Spleen (tissue), 11 donors: ENCODE measurements around the gene DSCAML1. TPM values are rescaled to one million over a fixed set of nuclear protein-coding genes. Genes with fewer than 3 reads are reported as not detected.
A peak's percentile ranks its signal among the peaks of the same experiment; 100 is the strongest.

Source experiments
- DNase-seq: peaks from one replicate; pipeline ENCODE4 v3.0.0-alpha.2; 2020
- H3K27ac ChIP-seq, 8 donors: fragments of 200-600 bp; sonication (generic) in 7 of 8; 1 replicate in 4 of 8; 2 replicates in 4 of 8; pipeline versions ENCODE4 v1.5.0 to v1.8.0; 2016 to 2021; ENCODE audit warnings: inconsistent platforms in 4 of 8, mild to moderate bottlenecking in 4 of 8, moderate library complexity in 1 of 8
- H3K27me3 ChIP-seq, 7 donors: fragments of 200-600 bp; sonication (generic) in 6 of 7; replicated peaks in 1 of 7; 1 replicate in 4 of 7; 2 replicates in 3 of 7; pipeline versions ENCODE4 v1.5.0 to v1.8.0; 2016 to 2021; ENCODE audit warnings: inconsistent platforms in 3 of 7, mild to moderate bottlenecking in 1 of 7
- H3K36me3 ChIP-seq, 6 donors: fragments of 200-600 bp; sonication (generic) in 5 of 6; 1 replicate in 4 of 6; 2 replicates in 2 of 6; pipeline versions ENCODE4 v1.5.0 to v1.8.0; 2016 to 2021; ENCODE audit warnings: inconsistent platforms in 2 of 6
- H3K4me1 ChIP-seq, 6 donors: fragments of 200-600 bp; sonication (generic) in 5 of 6; 1 replicate in 3 of 6; 2 replicates in 3 of 6; pipeline versions ENCODE4 v1.5.0 to v1.8.0; 2016 to 2021; ENCODE audit warnings: inconsistent platforms in 3 of 6
- H3K4me3 ChIP-seq, 8 donors: fragments of 200-600 bp; sonication (generic) in 7 of 8; 1 replicate in 4 of 8; 2 replicates in 4 of 8; pipeline versions ENCODE4 v1.5.0 to v1.8.0; 2016 to 2021; ENCODE audit warnings: inconsistent platforms in 4 of 8, mild to moderate bottlenecking in 4 of 8, moderate library complexity in 2 of 8
- H3K9me3 ChIP-seq, 8 donors: fragments of 200-600 bp; sonication (generic) in 7 of 8; 1 replicate in 4 of 8; 2 replicates in 4 of 8; pipeline versions ENCODE4 v1.5.0 to v1.8.0; 2016 to 2021; ENCODE audit warnings: inconsistent platforms in 4 of 8
- CTCF ChIP-seq, 11 experiments: fragments of 200-600 bp in 7 of 11; fragments of 450-650 bp in 4 of 11; sonication (generic) in 4 of 11; IDR thresholded peaks in 8 of 11; conservative IDR thresholded peaks in 3 of 11; 1 replicate in 7 of 11; 2 replicates in 4 of 11; pipeline versions ENCODE4 v1.4.0 to v1.8.0; 2016 to 2021; ENCODE audit warnings: antibody characterized with exemption in 11 of 11, inconsistent platforms in 4 of 11, mild to moderate bottlenecking in 1 of 11
- POLR2A ChIP-seq, 3 donors: fragments of 450-650 bp; IDR thresholded peaks; one replicate each; pipeline ENCODE4 v1.5.1; 2017; ENCODE audit warnings: antibody characterized with exemption in 3 of 3, mild to moderate bottlenecking in 1 of 3
- POLR2AphosphoS5 ChIP-seq, 3 donors: sonication (generic); formaldehyde crosslinking; IDR thresholded peaks; one replicate each; pipeline ENCODE4 v1.5.1; 2017; ENCODE audit warnings: antibody characterized with exemption in 3 of 3
- WGBS, 5 donors: extraction: QIAGEN DNeasy Blood & Tissue Kit in 3 of 5; methylation state at CpG; one replicate each; pipeline versions ENCODE4 v1.1.5 to v1.1.7; 2013 to 2018; 5-methylcytosine and 5-hydroxymethylcytosine counted together
- intact Hi-C: fragments of 100-400 bp; cut with DNase I; formaldehyde crosslinking; loops from one replicate; pipeline ENCODE4 v1.15.0; 2023; ENCODE audit warnings: low total_unique reads
- polyA plus RNA-seq, 3 donors: library from polyadenylated mRNA; stranded (reverse); fragments of 200-250 nt; gene quantifications; one replicate each; pipeline ENCODE4 v1.2.1, GENCODE V29; 2013
- total RNA-seq, 7 donors: library from RNA; depleted of rRNA in 3 of 7; stranded (reverse); fragments of >200 nt in 3 of 7; fragmentation: NEBNext Ultra II Directional in 4 of 7; extraction: Animal tissue kit (Norgen Biotek cat#: 25700) in 4 of 7; gene quantifications; one replicate each; pipeline versions ENCODE4 v1.1.0 to v1.2.1, GENCODE V29; 2016 to 2021
- donor health status: healthy with polysubstance abuse.
- donor health status: DM: no; HTN: no; CAD: no; lungs with moderate emphysema.
- donor health status: DM: no; HTN: no; CAD: no.
- donor health status: Bipolar disorder and iron deficiency.
- donor health status: healthy.
- donor health status: DM: no; HTN: no; CAD: no.
- donor health status: DM: yes; HTN: yes; CAD: no.

The DSCAML1 gene
- total and polyA plus RNA-seq, 10 donors = 0.07 to 10.7 (median 2.3) TPM

DNA sequence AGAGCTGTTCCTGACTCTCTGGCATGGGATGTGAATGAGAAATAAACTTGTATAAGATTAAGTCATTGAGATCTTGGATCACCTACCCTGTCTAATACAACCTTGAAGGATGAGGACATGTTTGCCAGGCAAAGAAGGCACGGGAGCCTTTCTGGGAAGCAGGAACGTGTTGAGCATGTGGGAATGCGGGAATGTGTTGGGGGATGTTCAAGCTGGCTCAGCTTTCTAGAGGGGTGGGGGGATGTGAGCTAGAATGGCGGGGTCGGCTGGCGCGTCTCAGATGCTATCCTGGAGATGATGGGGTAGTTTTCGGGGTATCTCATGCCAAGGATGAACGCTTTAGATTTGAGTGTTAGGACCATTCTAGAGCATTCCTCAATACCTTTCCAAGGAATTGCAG is 227.1 kb downstream of the DSCAML1 start:
- Histone ChIP-seq H3K27ac (no peak overlapping the region), H3K4me1 (peaks cover 0 to 6% (median 0%) of the 10 kb centered on the region in 6 donors), H3K9me3 (no peaks in the 10 kb centered on the region), H3K36me3 (no peaks in the 10 kb centered on the region), H3K4me3 (no peak overlapping the region), H3K27me3 (no peaks in the 10 kb centered on the region)
- WGBS, 5 donors = 86 to 97% (median 92%) methylated on average over 9 of the region's 9 CpGs
- peak; percentile 6 for DNase-seq
- intact Hi-C loops = no loop called here
- TF ChIP-seq CTCF (IDR thresholded peaks at IDR 0.05 in 8 of 11, conservative IDR thresholded peaks at IDR 0.05 in 3 of 11) = no peak
- TF ChIP-seq POLR2A (IDR thresholded peaks at IDR 0.05) = no peak
- TF ChIP-seq POLR2AphosphoS5 (IDR thresholded peaks at IDR 0.05) = no peak

DNA sequence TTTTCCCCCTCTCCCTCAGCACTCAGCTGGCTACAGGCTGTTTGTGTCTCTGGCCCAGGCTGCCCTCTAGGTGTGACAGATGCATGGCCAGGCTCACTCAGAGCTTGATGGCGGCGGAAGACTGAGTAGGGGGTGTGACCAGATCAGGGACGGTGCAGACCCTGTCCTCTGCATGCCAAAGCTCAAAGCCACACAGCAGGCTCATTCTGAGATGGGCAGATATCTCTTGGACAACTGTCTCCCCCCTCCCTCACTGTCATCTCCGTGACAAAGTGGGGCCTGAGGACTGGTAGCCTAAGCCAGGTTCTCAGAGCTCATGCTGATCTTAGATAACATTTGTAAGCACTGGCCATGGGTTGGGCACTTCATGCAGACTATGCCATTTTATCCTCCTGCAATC is 231.3 kb downstream of the DSCAML1 start:
- peak; percentile 40 for DNase-seq
- Histone ChIP-seq H3K36me3 (no peaks in the 10 kb centered on the region), H3K4me3 (no peak overlapping the region), H3K27ac (no peak overlapping the region), H3K27me3 (no peaks in the 10 kb centered on the region), H3K9me3 (no peaks in the 10 kb centered on the region), H3K4me1 (no peaks in the 10 kb centered on the region)
- WGBS, 5 donors = 78 to 93% (median 80%) methylated on average over 4 of the region's 4 CpGs
- intact Hi-C loops = no loop called here
- TF ChIP-seq POLR2A (IDR thresholded peaks at IDR 0.05) (no peak), POLR2AphosphoS5 (IDR thresholded peaks at IDR 0.05) (no peak), CTCF (IDR thresholded peaks at IDR 0.05 in 8 of 11, conservative IDR thresholded peaks at IDR 0.05 in 3 of 11) (no peak)

DNA sequence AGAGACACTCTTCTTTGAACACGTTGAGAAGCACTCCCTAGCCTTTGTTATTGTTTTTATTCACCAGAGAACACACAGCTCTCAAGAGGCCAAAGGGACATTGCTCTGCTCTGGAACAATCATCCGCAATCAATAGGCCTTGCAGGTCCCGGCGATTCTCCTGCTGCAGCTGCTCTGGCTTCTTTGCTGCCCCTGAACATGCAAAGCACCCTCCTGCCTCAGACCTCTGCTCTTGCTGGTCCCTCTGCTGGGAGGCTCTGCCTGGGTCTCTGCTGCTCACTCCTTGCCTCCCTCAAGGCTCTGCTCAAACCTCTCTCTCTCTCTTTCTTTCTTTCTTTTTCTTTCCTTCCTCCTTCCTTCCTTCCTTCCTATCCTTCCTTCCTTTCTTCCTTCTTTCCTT is 232.7 kb downstream of the DSCAML1 start:
- H3K27ac ChIP-seq = no peak overlapping the region
- no peaks in the 10 kb centered on the region for H3K27me3 ChIP-seq
- 77 to 94% (median 92%) methylated on average over 4 of the region's 4 CpGs for WGBS, 5 donors
- intact Hi-C loops = no loop called here
- no peaks in the 10 kb centered on the region for H3K9me3 ChIP-seq
- no peaks in the 10 kb centered on the region for H3K4me1 ChIP-seq
- no peak overlapping the region for H3K4me3 ChIP-seq
- TF ChIP-seq CTCF (IDR thresholded peaks at IDR 0.05 in 8 of 11, conservative IDR thresholded peaks at IDR 0.05 in 3 of 11) = no peak
- no peak for TF ChIP-seq POLR2AphosphoS5 (IDR thresholded peaks at IDR 0.05)
- no peak for TF ChIP-seq POLR2A (IDR thresholded peaks at IDR 0.05)
- no peaks in the 10 kb centered on the region for H3K36me3 ChIP-seq
- peak; percentile 36 for DNase-seq

- H3K27me3 ChIP-seq = no peaks in the 10 kb centered on the region
- H3K4me1 ChIP-seq = no peaks in the 10 kb centered on the region
- H3K36me3 ChIP-seq = no peaks in the 10 kb centered on the region
- no peak for TF ChIP-seq POLR2AphosphoS5 (IDR thresholded peaks at IDR 0.05)
- TF ChIP-seq POLR2A (IDR thresholded peaks at IDR 0.05) = no peak
- no peak for TF ChIP-seq CTCF (IDR thresholded peaks at IDR 0.05 in 8 of 11, conservative IDR thresholded peaks at IDR 0.05 in 3 of 11)
- WGBS, 5 donors = 89 to 95% (median 90%) methylated on average over 7 of the region's 7 CpGs
- DNase-seq = peak; percentile 18
- H3K9me3 ChIP-seq = no peaks in the 10 kb centered on the region
- no peak overlapping the region for H3K4me3 ChIP-seq
- no peak overlapping the region for H3K27ac ChIP-seq
- intact Hi-C loops = no loop called here
These were observed 233.5 kb downstream of the DSCAML1 start for GRCh38 chr11:117563556-117563955.
